ENCODE results near the gene DHX9. TPM values are rescaled to one million over a fixed set of nuclear protein-coding genes. Genes with fewer than 3 reads are reported as not detected.

The DHX9 gene
- total and polyA plus RNA-seq, 9 of the 15 experiments (the other 6 are each of a cell fraction or from before 2014, with no cell fraction given): 100 to 409 (median 294) TPM

DNA sequence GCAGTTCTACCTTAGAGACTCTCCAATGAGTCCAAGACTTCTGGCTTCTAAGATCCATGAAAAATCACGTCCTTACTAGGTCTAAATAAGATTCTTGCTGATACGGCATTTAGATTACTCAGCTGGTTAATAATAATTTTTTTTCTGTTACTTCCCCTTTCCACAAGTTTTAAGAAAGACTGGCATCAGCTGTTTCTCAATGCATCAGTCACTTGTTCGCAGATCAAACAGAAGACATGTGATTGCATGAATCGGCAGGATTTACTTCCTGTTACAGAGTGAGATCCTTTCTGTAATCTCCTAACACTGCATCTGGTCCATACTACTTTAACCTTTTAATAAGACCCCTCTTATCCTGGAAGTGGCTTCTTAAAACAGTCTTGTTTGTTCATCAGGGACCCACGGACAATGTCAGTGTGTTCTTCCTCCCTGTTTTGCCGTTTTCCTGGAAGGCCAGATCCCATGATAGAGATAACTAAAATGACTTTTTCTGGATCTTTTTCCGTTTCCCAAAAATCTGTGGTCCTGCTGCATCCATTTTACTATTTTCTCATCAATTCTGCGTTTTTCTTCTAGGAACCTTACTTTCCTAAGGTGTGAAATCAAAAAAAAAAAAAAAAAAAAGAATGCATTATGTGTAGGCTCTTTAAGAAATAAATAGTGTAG, 43.5 kb upstream of the DHX9 start (continued):
- TF ChIP-seq, protein P1, sequence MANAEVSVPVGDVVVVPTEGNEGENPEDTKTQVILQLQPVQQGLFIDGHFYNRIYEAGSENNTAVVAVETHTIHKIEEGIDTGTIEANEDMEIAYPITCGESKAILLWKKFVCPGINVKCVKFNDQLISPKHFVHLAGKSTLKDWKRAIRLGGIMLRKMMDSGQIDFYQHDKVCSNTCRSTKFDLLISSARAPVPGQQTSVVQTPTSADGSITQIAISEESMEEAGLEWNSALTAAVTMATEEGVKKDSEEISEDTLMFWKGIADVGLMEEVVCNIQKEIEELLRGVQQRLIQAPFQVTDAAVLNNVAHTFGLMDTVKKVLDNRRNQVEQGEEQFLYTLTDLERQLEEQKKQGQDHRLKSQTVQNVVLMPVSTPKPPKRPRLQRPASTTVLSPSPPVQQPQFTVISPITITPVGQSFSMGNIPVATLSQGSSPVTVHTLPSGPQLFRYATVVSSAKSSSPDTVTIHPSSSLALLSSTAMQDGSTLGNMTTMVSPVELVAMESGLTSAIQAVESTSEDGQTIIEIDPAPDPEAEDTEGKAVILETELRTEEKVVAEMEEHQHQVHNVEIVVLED (CRISPR knock-in tag; IDR thresholded peaks at IDR 0.05): no peak; the same call in 1 of the 2 replicates
- TF ChIP-seq HSF4 (CRISPR knock-in tag; IDR thresholded peaks at IDR 0.05; ENCODE audit: borderline replicate concordance) (no peak), ZNF695 (CRISPR knock-in tag; IDR thresholded peaks at IDR 0.05) (no peak), DIDO1 (tag; IDR thresholded peaks at IDR 0.05; ENCODE audit: low read depth) (no peak), LEF1 (IDR thresholded peaks at IDR 0.05) (peak; percentile 95), DACH1 (IDR thresholded peaks at IDR 0.05; ENCODE audit: partially characterized antibody) (peak; percentile 95), XRCC5 (IDR thresholded peaks at IDR 0.05; ENCODE audit: low read depth, low read length) (no peak), ZBTB17 (CRISPR knock-in tag; IDR thresholded peaks at IDR 0.05) (0 out of 2 replicates have a peak, but pooled peaks have one; percentile 49), ZNF79 (CRISPR knock-in tag; IDR thresholded peaks at IDR 0.05; ENCODE audit: low read depth) (no peak), ZNF121 (CRISPR knock-in tag; conservative IDR thresholded peaks at IDR 0.05) (no peak), MBD2 (IDR thresholded peaks at IDR 0.05; ENCODE audit: borderline replicate concordance, low read depth) (peak; percentile 18; the same call in 1 of the 2 replicates), MCM5 (IDR thresholded peaks at IDR 0.05; ENCODE audit: low read depth) (no peak), SIX5 (IDR thresholded peaks at IDR 0.05; ENCODE audit: borderline replicate concordance in 1 of 2, insufficient read depth in 1 of 2, low read depth in 1 of 2, low read length in 2 of 2) (no peak), ZNF780A (CRISPR knock-in tag; IDR thresholded peaks at IDR 0.05) (no peak), ZNF311 (CRISPR knock-in tag; IDR thresholded peaks at IDR 0.05) (no peak)
- TF ChIP-seq, protein P2, sequence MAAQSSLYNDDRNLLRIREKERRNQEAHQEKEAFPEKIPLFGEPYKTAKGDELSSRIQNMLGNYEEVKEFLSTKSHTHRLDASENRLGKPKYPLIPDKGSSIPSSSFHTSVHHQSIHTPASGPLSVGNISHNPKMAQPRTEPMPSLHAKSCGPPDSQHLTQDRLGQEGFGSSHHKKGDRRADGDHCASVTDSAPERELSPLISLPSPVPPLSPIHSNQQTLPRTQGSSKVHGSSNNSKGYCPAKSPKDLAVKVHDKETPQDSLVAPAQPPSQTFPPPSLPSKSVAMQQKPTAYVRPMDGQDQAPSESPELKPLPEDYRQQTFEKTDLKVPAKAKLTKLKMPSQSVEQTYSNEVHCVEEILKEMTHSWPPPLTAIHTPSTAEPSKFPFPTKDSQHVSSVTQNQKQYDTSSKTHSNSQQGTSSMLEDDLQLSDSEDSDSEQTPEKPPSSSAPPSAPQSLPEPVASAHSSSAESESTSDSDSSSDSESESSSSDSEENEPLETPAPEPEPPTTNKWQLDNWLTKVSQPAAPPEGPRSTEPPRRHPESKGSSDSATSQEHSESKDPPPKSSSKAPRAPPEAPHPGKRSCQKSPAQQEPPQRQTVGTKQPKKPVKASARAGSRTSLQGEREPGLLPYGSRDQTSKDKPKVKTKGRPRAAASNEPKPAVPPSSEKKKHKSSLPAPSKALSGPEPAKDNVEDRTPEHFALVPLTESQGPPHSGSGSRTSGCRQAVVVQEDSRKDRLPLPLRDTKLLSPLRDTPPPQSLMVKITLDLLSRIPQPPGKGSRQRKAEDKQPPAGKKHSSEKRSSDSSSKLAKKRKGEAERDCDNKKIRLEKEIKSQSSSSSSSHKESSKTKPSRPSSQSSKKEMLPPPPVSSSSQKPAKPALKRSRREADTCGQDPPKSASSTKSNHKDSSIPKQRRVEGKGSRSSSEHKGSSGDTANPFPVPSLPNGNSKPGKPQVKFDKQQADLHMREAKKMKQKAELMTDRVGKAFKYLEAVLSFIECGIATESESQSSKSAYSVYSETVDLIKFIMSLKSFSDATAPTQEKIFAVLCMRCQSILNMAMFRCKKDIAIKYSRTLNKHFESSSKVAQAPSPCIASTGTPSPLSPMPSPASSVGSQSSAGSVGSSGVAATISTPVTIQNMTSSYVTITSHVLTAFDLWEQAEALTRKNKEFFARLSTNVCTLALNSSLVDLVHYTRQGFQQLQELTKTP (IDR thresholded peaks at IDR 0.05; ENCODE audit: low read depth in 1 of 2, partially characterized antibody in 2 of 2): no peak
- TF ChIP-seq, protein P3, sequence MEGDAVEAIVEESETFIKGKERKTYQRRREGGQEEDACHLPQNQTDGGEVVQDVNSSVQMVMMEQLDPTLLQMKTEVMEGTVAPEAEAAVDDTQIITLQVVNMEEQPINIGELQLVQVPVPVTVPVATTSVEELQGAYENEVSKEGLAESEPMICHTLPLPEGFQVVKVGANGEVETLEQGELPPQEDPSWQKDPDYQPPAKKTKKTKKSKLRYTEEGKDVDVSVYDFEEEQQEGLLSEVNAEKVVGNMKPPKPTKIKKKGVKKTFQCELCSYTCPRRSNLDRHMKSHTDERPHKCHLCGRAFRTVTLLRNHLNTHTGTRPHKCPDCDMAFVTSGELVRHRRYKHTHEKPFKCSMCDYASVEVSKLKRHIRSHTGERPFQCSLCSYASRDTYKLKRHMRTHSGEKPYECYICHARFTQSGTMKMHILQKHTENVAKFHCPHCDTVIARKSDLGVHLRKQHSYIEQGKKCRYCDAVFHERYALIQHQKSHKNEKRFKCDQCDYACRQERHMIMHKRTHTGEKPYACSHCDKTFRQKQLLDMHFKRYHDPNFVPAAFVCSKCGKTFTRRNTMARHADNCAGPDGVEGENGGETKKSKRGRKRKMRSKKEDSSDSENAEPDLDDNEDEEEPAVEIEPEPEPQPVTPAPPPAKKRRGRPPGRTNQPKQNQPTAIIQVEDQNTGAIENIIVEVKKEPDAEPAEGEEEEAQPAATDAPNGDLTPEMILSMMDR (IDR thresholded peaks at IDR 0.05 in 2 of 3, conservative IDR thresholded peaks at IDR 0.05 in 1 of 3; ENCODE audit: insufficient read depth in 2 of 3, low read depth in 1 of 3, low read length in 3 of 3): no peak
- TF ChIP-seq, protein P4, sequence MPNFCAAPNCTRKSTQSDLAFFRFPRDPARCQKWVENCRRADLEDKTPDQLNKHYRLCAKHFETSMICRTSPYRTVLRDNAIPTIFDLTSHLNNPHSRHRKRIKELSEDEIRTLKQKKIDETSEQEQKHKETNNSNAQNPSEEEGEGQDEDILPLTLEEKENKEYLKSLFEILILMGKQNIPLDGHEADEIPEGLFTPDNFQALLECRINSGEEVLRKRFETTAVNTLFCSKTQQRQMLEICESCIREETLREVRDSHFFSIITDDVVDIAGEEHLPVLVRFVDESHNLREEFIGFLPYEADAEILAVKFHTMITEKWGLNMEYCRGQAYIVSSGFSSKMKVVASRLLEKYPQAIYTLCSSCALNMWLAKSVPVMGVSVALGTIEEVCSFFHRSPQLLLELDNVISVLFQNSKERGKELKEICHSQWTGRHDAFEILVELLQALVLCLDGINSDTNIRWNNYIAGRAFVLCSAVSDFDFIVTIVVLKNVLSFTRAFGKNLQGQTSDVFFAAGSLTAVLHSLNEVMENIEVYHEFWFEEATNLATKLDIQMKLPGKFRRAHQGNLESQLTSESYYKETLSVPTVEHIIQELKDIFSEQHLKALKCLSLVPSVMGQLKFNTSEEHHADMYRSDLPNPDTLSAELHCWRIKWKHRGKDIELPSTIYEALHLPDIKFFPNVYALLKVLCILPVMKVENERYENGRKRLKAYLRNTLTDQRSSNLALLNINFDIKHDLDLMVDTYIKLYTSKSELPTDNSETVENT (CRISPR knock-in tag; IDR thresholded peaks at IDR 0.05): no peak

Measured in K562 (cell line).